Measurements from ENCODE around the gene RPS10.

The RPS10 gene

DNA sequence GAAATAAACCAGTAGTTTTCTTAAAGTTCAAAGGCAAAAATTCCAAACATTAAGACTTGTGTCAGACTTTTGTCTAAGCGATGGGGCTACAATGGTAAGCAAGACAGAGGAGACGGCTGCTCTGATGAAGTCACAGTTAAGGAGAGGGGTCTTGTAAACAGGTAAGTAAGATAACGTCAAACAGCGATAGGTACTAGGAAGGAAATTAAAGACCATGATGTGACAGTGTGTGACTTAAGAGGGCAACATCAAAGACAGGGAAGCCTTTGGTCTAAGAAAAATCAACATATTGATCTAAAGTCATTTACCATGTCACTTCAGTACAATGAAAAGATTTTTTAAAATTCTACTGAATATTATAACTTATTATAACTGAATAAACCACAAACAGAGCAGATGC lies 56.5 kb downstream of the RPS10 start:
- no peak for DNase-seq
